Measurements from ENCODE around the gene PUSL1. TPM values are rescaled to one million over a fixed set of nuclear protein-coding genes. Genes with fewer than 3 reads are reported as not detected.
A peak's percentile ranks its signal among the peaks of the same experiment; 100 is the strongest.

PUSL1 gene
- total and polyA plus RNA-seq, 8 donors, result 5.9 to 64.9 (median 25.5) TPM; not detected in 1

GRCh38 chr1:1264026-1264425 lies 44.4 kb upstream of the PUSL1 start:
- H3K4me3 ChIP-seq, result no peak overlapping the region
- peaks cover 54 to 99% (median 96%) of the 10 kb centered on the region in 4 donors for H3K36me3 ChIP-seq
- H3K27me3 ChIP-seq, result no peaks in the 10 kb centered on the region
- intact Hi-C loops (cut with DNase I; ENCODE audit: low total_unique reads), result no loop called here
- DNase-seq, result no peak
- H3K9me3 ChIP-seq, result no peaks in the 10 kb centered on the region
- H3K4me1 ChIP-seq, result peaks cover 0 to 17% (median 5%) of the 10 kb centered on the region in 4 donors
- peak overlapping the region in 1 of 5 donors; percentile 37 for H3K27ac ChIP-seq
- WGBS, 5 donors, result 87 to 91% (median 89%) methylated on average over 9 of the region's 9 CpGs
- TF ChIP-seq CTCF (IDR thresholded peaks at IDR 0.05), result no peak
- no peak for TF ChIP-seq POLR2AphosphoS5 (IDR thresholded peaks at IDR 0.05)
- TF ChIP-seq EP300 (IDR thresholded peaks at IDR 0.05), result no peak
- no peak for TF ChIP-seq POLR2A (IDR thresholded peaks at IDR 0.05)

GRCh38 chr1:1264868-1265272 lies 43.5 kb upstream of the PUSL1 start:
- Histone ChIP-seq H3K4me1 (peaks cover 0 to 16% (median 8%) of the 10 kb centered on the region in 4 donors), H3K9me3 (no peaks in the 10 kb centered on the region), H3K27me3 (no peaks in the 10 kb centered on the region), H3K4me3 (no peak overlapping the region), H3K36me3 (peaks cover 47 to 96% (median 88%) of the 10 kb centered on the region in 4 donors), H3K27ac (peak overlapping the region in 2 of 5 donors; percentile 37 to 48)
- WGBS, 5 donors, result 77 to 82% (median 81%) methylated on average over 9 to 10 of the region's 10 CpGs
- intact Hi-C loops (cut with DNase I; ENCODE audit: low total_unique reads), result no loop called here
- DNase-seq, result no peak
- TF ChIP-seq EP300 (IDR thresholded peaks at IDR 0.05), result no peak
- TF ChIP-seq CTCF (IDR thresholded peaks at IDR 0.05), result no peak
- TF ChIP-seq POLR2AphosphoS5 (IDR thresholded peaks at IDR 0.05), result peak in 1 of 3 donors; percentile 3

GRCh38 chr1:1267488-1268283 lies 40.7 kb upstream of the PUSL1 start:
- WGBS, 5 donors, result 91 to 96% (median 95%) methylated on average over 39 of the region's 39 CpGs
- DNase-seq, result no peak

GRCh38 chr1:1268284-1268682 lies 40.1 kb upstream of the PUSL1 start:
- Histone ChIP-seq H3K36me3 (peaks cover 23 to 68% (median 62%) of the 10 kb centered on the region in 4 donors), H3K27ac (no peak overlapping the region), H3K27me3 (no peaks in the 10 kb centered on the region), H3K4me1 (peaks cover 27 to 48% (median 40%) of the 10 kb centered on the region in 4 donors), H3K4me3 (no peak overlapping the region), H3K9me3 (no peaks in the 10 kb centered on the region)
- 93 to 97% (median 94%) methylated on average over 13 of the region's 13 CpGs for WGBS, 5 donors
- TF ChIP-seq POLR2A (IDR thresholded peaks at IDR 0.05) (no peak), POLR2AphosphoS5 (IDR thresholded peaks at IDR 0.05) (no peak), CTCF (IDR thresholded peaks at IDR 0.05) (no peak), EP300 (IDR thresholded peaks at IDR 0.05) (no peak)
- DNase-seq, result no peak
- intact Hi-C loops (cut with DNase I; ENCODE audit: low total_unique reads), result no loop called here

More at GRCh38 chr1:1267488-1268283, 40.7 kb upstream of the PUSL1 start:
- no peak overlapping the region for H3K4me3 ChIP-seq
- TF ChIP-seq CTCF (IDR thresholded peaks at IDR 0.05) (no peak), POLR2AphosphoS5 (IDR thresholded peaks at IDR 0.05) (no peak)
- H3K27me3 ChIP-seq, result no peaks in the 10 kb centered on the region
- H3K9me3 ChIP-seq, result no peaks in the 10 kb centered on the region
- no peak overlapping the region for H3K27ac ChIP-seq
- H3K4me1 ChIP-seq, result peaks cover 23 to 44% (median 36%) of the 10 kb centered on the region in 4 donors
- H3K36me3 ChIP-seq, result peaks cover 29 to 74% (median 68%) of the 10 kb centered on the region in 4 donors
- intact Hi-C loops (cut with DNase I; ENCODE audit: low total_unique reads), result no loop called here

Data from stomach (tissue), 9 donors.